NCI-H524 (cell line): ENCODE data around the gene KRT16.
"Not testable (repeated sequence)": the region's sequence is repeated elsewhere in the genome, so short reads cannot be mapped to it uniquely, and the experiment has no call there.

Source experiments
- DNase-seq, 2 experiments: peaks; one replicate each; lab custom pipeline; 2025; lab: John Stamatoyannopoulos, UW

The KRT16 gene

GRCh38 chr17:41583137-41584127, 29.1 kb downstream of the KRT16 start:
- DNase-seq, result no peak

- DNase-seq, result not testable (repeated sequence)
Measured at GRCh38 chr17:41582061-41582968, 30.3 kb downstream of the KRT16 start.

GRCh38 chr17:41581366-41582060, 31.1 kb downstream of the KRT16 start:
- DNase-seq, result no peak

- DNase-seq, result no peak
Measured at GRCh38 chr17:41580687-41581365, 31.7 kb downstream of the KRT16 start.

- no peak for DNase-seq
Measured at GRCh38 chr17:41580244-41580575, 32.4 kb downstream of the KRT16 start.

- peak; percentile 48 to 58 for DNase-seq
Measured at GRCh38 chr17:41579484-41580243, 32.9 kb downstream of the KRT16 start.

GRCh38 chr17:41578971-41579370, 33.6 kb downstream of the KRT16 start:
- DNase-seq, result no peak

- no peak for DNase-seq
Measured at GRCh38 chr17:41578538-41578937, 34.0 kb downstream of the KRT16 start.

GRCh38 chr17:41576740-41577139, 35.8 kb downstream of the KRT16 start:
- DNase-seq, result not testable (repeated sequence)

- DNase-seq, result no peak
Measured at GRCh38 chr17:41575336-41575735, 37.2 kb downstream of the KRT16 start.

GRCh38 chr17:41571561-41572434, 40.8 kb downstream of the KRT16 start, which contains the start of gene KRT9:
Gene KRT9 (minus strand): TSS chr17:41572059. CDS start chr17:41571992, 67 bp downstream.
- DNase-seq, result no peak

GRCh38 chr17:41567317-41567716, 45.2 kb downstream of the KRT16 start:
- DNase-seq, result no peak

- DNase-seq, result no peak
Measured at GRCh38 chr17:41565338-41565737, 47.2 kb downstream of the KRT16 start.

- DNase-seq, result no peak
Measured at GRCh38 chr17:41563607-41564170, 48.9 kb downstream of the KRT16 start.

- DNase-seq, result no peak
Measured at GRCh38 chr17:41561554-41561953, 51.0 kb downstream of the KRT16 start.
